Measurements from ENCODE around the gene UBAC2.

The UBAC2 gene

GRCh38 chr13:99315186-99315585 is 114.5 kb downstream of the UBAC2 start:
- no peak for DNase-seq

GRCh38 chr13:99316224-99316623 is 115.6 kb downstream of the UBAC2 start:
- DNase-seq, result no peak

DNA sequence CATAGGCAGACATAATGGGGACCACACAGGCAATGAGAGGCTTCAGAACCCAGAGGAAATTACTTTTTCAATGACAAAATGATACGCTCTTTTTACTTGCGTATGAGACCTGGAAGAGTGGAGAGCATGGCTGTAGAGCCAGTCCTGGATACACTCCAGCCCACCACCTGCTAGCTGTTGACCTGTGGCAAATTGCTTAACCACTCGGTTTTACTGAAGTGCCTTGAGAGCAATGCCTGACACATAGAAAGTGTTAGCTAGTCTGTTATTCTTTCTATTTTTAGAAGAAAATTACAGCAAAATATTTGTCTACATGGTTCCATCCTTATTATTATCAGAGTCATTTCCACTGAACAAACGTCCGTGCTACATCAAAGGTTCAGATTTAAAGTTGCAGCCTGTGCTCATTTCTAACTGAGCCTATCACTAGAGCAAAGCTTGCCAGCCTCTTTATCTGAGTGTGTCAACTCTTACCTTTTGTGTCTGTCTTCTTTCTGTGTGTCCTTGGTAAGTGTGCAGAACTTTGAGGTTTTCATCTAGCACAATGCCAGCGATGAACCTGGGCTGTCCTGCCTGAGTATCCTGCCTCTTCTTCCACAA is 116.1 kb downstream of the UBAC2 start:
- no peak for DNase-seq

DNA sequence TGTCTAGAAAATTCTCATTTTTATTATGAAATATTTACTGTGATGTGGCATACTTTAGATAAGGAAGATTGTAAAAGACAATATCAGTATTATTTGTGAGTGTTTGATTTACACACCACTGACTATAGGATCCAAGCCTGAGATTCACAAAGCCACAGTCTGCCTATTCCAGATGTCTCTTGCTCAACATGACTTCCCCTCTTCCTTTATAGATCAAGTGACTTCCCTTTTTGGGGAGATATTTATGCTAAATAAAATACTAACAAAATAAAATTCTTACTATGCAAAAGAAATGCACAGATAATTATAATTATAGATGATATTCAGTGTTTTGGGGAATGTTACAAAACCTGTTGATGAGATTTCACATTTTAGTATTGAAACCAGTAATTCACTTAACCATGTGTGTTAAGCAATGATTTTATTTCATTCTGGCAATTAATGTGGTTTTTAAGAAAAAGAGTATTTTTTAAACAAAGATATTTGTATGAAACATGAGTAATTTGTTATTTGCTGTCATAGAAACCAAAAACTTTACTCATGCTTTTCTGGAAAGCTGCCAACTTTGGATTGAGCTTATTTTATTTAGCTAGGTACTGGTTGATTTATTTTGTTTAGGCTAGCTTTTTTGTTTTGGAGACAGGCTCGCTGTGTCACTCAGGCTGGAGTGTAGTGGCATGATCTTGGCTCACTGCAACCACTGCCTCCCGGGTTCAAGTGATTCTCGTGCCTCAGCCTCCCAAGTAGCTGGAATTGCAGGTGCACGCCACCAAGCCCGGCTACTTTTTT is 120.2 kb downstream of the UBAC2 start:
- DNase-seq, result peak in 1 of 2 experiments; percentile 52

- no peak for DNase-seq
Measured at GRCh38 chr13:99321709-99322108, 121.1 kb downstream of the UBAC2 start.

DNA sequence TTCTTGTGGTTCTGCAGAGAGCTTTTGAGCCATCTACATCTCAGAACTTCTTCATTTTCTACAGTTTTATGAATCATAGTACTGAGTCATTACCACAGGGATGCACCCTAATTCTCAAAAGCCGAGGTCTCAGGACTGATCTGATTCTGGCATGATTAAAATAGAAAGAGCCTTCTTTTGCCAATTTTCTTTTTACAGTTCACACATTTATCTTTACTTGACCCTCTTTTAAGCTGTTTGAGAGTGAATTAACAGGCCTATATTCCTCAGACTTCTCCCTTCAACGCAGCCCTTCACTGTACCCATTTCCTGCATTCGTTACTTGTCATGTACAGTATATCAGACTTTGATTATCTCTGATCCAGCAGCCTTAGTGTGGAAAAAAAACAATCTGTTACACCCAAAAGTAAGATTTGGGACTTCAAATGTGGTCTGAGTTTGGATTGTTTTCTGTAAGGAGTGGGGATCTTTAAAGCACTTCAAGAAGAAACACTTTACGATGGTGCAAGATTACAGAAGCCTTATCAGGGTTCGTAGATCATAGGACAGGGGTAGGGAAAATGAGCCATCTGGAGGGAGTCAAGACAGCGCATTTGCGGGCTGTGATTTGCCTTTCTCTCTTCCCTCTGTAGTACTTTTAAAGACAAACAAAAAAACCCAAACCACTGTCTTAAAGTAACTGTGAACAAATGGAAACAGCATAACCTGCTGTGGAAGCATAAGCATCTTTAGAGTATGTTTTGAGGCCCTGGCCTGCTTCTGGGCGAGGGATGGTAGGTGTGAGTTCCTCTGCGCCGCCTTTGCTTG is 121.8 kb downstream of the UBAC2 start:
- peak in 1 of 2 experiments; percentile 24 for DNase-seq

- no peak for DNase-seq
Measured at GRCh38 chr13:99323488-99323887, 122.8 kb downstream of the UBAC2 start.

GRCh38 chr13:99326012-99326411 is 125.4 kb downstream of the UBAC2 start:
- DNase-seq, result no peak

DNA sequence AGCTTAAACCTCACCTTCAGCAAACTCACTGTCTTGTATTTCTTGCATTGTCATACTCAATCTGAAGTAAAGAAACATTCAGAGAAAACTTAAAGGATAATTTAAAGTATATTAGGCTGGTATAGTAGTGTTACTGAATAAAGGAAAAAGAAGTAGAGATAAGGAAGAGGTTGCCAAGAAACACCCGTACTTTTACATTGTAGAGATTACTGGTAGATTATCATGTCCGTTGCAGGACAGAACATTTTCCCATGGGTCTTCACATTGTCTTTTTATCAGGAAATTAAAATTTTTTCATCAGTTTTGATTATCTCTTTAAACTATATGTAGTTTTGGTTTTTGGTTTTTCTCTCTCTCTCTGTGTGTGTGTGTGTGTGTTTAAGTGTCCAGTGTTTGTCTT is 126.5 kb downstream of the UBAC2 start:
- DNase-seq, result no peak

- no peak for DNase-seq
Measured at GRCh38 chr13:99327761-99328160, 127.1 kb downstream of the UBAC2 start.

DNA sequence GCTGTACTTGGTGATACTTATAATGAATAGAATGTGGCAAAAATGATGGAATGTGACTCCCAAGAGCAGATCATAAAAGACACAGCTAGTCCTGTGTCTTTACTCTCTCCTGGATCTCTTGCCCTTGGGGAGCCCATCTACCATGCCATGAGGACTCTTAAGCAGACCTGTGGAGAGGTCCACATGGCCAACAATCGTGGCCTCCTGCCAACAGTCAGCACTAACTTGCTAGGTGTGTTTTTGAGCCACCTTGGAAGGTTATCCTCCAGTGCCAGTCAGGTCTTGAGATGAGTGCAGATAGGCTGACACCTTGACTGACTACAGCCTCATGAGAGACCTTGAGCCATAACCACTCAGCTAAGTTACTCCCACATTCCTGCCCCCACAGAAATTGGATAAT is 128.8 kb downstream of the UBAC2 start:
- no peak for DNase-seq

GRCh38 chr13:99330942-99331341 is 130.3 kb downstream of the UBAC2 start:
- no peak for DNase-seq

DNA sequence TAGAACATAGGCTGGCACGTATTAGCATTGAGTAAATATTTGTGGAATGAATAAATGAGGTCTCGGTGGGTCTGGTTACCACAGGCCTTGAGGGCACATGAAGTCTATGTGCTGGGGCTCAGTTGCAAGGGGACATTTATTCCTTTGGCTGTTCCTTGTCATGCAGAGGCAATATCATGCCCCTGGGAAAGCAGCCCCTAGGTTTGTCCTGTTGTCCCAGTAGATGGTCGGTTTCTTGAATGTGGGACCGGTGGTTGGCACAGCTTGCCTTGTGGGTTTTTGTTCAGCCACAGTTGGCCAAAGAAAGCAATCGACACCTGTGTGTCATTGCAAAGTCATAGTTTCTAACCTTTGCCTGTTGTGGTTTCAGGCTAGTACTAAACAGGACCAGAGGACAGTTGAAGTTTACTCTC is 131.2 kb downstream of the UBAC2 start:
- no peak for DNase-seq

DNA sequence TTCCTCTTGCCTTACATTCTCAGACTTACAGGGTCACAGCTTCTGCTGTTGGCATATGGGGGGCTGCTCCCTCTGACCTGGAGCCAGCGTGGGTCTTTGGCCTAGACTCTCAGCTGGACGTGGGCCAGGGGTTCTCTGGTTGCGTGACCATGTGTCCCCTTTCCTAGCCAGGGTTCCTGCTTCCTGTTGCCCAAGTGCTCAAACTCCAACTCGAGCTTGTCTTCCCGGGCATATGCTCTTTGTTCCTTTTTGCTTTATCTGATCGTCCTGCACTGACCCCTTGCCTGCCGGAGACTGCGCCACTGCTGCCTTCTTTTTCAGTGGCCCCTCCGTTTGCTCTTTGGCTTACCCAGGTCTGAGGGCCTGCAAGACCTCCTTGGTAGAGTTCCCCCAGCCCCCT is 131.8 kb downstream of the UBAC2 start:
- DNase-seq, result no peak

DNA sequence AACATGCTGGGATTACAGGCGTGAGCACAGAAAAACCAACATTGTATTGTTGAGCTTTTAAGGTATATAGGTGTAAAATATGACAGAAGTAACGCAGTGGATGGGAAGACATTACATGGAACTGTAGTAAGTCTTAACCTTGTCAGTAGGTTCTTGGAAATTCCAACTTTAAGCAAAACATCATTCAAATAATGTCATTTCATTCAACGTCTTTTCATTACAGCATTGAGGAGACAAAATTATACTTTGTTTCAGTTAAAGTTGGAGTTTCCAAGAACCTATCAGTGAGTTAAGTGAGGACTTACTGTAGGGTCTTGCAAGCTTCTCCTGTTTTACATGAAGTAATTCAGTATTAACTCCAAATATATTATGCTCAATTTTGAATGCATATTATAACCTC is 133.6 kb downstream of the UBAC2 start:
- no peak for DNase-seq

DNA sequence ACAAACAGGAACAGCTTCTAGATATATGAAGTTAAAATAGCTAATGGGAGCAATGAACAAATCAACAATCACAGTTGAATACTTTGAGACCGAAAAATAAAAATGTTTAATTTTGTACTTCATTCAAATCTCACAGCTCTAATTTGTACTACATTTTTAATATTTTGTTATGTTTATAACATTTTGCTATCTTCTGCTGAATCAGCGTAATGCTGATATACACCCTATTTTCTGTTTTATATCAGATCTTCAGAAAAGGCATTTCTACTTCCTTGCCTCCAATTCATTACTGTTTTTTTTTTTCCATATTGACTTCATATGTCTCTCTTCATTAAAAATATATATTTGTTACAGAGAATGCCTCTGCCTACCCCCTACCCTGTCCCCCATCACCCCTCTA is 134.4 kb downstream of the UBAC2 start:
- no peak for DNase-seq

- no peak for DNase-seq
Measured at GRCh38 chr13:99335603-99336002, 134.9 kb downstream of the UBAC2 start.

DNA sequence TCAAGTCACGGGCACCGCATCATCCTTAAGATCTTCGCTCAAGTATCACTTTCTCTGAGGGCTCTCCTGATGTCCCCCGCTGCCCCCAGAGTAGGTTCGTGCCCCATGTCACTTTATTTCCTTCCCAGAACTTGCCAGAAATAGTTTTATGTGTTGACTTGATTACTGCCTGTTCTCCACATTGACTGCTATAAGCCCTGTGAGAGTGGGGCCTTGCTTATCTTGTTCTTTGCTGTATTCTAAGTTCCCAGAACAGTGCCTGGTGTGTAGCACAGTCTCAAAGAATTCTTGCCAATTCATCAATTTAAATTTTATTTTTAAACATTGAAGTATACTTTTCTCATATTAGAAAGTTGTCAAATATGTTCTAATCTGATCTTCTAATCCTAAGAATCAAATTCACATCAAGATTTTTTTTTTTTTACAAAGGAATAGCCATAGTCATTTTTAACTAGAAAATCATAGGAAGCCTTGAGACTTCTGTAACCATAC is 138.6 kb downstream of the UBAC2 start:
- no peak for DNase-seq

DNA sequence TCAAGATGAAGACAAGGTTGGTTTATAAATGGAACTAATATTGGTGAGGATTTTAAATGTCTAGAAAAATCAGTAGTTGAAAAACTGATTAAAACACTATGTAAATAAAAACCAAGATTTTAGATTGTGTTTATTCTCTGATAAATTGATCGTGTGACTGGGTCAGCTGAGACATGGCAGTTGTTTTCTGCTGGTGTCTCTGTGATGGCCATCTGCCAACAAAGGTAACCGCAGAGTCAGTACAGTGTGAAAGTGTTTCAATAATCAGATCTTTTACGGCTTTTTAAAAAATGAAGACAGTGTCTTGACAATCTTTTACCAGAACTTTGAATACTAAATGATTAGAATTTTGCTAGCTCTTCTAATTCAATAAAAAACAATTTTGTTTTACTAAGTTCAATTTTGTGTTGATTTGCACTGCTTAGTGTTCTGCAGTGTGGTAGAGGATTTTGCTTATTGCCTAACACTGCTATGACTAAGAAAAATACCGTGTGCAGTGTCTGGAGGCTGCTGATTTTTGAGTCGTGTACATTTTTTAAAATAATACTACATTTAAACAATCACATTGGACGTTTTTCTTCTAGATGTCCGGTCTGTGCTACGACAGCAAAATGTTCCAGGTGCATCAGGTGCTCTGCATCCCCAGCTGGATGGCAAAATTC is 139.2 kb downstream of the UBAC2 start:
- no peak for DNase-seq

DNA sequence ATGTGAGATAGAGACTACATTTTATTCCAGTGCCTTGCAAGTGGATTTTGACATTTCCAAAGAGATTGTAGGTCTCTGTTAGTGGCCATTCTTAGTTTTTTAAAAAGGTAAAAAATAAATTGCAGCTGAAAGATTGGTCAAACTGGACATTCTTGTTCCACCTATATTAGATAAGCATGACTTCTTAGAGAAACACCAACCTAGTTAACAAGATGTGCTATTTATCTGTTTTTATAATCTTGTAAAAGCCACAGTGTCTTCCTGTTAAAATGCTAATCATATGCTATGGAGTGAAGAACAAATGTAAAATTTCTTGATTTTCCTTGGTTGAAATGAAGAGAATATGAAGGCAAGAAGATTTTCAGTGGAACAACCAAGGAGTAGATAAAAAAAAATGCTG is 140.0 kb downstream of the UBAC2 start:
- no peak for DNase-seq

- DNase-seq, result no peak
Measured at GRCh38 chr13:99341969-99342722, 141.5 kb downstream of the UBAC2 start.

DNA sequence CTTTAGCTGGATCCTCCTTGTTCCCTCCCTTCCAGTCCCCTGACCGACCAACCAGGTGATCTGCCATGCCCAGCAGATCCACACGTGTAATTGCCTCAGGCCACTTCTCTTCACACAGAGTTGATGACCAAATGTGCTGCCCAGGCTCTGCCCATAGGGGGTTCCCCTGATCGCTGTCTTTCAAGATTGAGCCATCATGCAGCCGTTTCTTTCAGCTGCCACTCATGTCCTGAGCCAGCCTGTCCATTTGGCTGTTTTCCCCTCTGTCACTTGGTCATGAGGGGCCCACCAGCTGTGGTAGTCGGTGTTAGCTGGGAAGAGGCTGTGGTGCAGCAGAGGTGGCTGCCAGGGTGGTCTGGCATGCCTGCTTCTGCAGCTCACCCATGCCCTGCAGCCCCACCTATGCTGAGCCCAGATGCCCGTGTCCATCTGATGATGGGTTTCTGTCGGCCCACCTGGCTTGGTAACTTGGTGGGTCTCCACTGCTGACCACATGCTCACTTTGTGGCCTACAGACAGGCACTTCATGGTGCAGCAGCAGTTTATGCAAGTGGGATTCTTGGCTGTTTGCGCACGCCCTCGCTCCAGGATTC is 142.2 kb downstream of the UBAC2 start:
- DNase-seq, result no peak

Data from SW 1271 (cell line).